C1 segment of cervical spinal cord (tissue), 14 donors: Measurements from ENCODE around the gene HCFC1.

Source experiments
- DNase-seq, 14 donors: peaks; one replicate each; lab custom pipeline; 2025; lab: John Stamatoyannopoulos, UW

Gene HCFC1

DNA sequence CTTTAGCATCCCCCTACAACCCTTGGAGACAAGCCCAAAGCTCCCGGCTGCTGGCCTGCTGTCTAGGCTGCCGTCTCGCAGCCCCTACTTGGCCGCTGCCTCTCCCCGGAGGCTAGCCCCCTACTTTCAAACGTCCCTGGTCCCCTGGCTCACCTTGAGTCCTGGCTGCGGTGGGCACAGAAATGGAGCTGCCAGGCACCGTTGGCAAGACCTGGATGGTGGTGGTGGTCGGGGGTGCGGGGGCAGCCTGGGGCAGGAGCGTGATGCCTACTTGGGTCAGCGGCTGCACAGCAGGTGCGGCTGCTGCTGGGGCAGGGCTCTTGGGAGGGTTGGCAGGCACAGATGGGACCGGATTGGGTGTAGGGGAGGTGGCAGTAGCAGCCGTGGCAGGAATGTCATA is 12.0 kb downstream of the HCFC1 start:
- no peak for DNase-seq

DNA sequence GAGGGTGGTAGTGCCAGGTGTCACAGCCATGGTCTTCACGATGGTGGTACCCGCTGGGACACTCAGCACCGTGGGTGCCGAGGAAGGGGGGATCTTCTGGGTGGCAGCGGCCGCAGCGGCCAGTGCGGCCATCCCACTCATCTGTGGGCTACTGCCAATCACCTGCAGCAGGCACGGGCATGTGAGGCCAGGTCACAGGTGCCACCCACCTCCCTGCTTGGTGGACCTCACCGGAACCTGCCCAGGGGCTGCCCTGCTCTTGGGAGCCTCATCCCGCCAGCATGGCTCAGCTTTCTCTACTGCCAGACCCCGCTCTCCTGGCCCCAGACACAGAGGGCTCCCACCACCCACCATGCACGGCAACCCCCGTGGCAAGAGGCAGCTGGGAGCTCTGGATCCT is 13.0 kb downstream of the HCFC1 start:
- DNase-seq: no peak

DNA sequence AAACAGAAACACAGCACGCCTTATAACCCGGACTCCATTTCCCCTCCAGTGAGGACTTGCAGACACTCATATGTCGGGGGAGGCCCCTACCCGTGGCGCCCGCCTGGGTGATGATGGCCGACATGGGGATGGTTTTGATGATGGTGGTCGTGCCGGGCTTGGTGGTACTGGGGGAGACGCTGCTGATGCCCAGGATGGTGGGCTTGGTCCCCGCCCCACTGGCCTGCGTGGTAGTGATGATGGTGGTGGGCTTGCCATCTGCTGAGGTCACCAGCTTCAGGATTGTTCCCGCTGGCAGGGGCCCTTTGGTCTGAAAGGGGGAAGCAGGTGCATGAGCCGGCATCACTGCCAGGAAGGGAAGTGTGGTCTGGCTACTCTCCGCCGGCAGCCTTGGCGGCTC is 14.4 kb downstream of the HCFC1 start:
- DNase-seq: no peak

DNA sequence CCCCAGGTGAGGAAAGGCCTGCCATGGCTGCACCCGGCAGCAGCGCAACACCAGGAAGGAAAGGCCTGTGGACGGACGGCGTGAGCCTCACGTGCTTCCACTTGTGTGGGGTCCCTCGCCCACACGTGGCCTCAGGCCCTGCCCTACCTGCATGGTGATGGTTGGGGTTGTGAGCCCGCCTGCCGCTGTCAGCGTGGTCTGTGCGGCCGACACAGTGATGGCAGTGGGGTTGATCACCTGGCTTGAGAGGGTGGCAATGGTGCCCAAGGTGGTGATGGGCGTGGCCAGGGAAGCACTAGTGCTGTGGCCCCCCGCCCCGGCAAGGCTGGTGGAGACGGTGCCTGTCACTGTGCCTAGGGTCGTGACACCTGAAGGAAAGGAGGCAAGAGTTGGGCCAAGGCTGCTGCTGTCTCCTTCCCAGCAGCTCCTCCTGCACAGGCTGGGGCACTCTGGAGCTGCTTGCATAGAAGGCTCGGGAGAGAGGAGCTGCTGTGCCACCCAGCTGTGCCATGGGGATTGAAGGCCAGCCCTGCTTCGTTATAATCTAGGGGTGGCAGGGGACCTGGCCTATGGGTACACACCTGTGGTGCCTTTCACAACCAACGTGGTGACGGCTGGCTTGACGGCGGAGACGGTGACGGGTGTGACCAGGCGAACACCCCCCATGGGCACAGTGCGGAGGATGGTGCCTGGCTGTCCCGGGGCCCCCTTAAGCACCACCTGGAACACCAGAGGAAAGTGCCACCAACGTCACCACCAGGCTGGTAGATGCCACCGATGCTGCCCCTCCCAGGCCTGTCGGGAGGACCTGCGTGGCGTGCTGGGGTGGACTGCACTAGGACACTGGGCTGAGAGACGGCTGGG is 15.3 kb downstream of the HCFC1 start:
- DNase-seq: no peak

DNA sequence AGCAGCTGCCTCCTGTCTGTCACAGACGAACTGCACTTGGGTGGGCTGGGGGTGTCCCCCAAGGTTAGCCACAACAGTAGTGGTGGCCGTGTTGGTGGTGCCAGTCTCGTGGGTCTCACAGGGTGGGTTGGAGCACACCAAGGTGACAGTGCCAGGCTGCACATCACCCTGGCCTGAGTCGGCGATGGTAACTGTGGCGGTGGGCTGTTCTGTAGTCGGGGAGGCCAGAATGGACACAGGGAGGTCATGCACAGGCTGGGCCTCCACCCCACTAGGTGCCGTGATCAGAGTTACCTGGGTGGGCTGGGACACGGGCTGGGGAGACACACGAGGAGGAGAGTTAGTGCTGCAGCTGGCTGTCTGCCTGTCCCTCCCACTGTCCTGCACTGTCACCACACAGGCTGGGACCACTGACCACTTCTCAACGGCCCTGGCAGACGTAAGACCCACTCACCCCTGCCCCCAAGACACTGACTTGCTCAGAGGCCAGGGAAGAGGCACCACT is 16.3 kb downstream of the HCFC1 start:
- no peak for DNase-seq

DNA sequence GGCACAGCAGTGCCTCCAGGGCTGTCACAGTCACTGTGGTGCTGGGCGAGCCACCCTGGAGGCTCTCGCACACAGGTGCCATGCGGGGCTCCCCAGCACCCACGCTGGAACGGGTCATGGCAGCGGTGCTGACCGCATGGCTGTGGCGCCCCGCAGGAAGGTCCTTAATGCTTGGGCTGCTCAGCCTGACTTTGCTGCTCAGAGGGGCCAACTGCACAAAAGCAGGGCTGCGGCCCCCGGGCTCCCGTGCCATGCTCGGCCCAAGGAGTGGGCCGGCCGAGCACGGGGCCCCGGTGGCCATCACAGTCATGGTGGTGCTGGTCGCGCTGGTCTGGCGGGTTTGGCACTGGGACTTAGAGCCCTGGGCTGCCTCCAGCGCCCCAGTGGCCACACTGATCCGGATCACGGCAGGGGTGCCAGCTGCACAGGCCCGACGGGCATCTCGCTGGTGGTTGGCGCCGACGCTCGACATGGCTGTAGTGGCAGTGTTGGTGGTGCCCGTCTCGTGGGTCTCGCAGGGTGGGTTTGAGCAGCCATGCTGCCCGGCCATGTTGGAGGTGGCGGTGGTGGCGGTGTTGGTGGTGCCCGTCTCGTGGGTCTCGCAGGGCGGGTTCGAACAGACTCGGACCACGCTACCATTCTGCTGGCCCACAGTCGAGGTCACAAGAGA is 16.9 kb downstream of the HCFC1 start:
- no peak for DNase-seq

DNA sequence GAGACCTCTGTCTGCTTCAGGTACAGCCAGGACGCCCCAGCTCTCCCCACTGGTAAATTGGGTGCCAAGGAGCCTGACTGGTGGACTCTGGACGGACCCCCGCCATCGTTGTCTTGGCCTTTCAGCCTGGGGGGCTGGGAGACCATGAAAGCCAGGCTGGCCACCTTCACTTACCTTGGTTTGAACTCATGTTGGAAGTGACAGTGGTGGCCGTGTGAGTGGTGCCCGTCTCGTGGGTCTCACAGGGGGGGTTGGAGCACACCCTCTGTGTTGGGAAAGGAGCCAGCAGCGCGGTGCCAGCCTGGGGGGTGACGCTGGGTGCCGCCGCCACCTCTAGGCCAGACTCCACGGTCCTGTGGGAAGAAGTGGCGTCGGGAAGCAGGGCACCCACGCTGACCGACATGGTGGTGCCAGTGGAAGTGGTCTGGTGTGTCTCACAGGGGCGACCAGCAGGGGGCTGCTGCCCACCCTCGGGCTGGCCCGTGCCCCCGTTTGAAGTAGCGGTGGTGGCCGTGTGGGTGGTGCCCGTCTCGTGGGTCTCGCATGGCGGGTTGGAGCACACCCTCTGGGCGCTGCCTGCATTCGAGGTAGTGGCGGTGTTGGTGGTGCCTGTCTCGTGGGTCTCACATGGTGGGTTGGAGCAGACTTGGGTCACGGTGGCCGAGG is 17.6 kb downstream of the HCFC1 start:
- DNase-seq: no peak

DNA sequence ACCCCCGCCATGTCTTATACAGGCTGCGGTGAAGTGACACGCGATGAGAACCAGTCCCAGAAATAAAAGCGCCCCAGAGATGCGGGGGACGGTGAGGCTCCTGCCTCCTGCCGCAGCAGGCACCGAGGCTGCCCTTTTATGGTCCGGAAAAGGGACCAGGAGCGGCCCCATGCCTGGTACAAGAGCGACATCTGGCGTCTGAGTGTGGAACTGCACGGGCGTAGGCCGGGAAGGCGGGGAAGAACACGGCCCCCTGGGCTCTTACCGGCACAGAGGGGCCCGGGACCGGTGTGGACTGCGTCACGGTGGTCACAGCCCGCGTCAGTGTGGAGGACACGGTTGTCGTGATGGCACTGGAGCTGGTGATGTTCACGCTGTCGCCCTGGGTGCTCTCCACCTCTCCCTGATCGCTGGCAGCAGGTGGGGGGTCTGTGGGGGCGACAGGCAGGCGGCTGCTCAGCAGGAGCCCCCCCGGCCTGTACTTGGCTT is 18.2 kb downstream of the HCFC1 start:
- peak in 10 of 14 donors; percentile 24 to 61 (median 40) for DNase-seq

DNA sequence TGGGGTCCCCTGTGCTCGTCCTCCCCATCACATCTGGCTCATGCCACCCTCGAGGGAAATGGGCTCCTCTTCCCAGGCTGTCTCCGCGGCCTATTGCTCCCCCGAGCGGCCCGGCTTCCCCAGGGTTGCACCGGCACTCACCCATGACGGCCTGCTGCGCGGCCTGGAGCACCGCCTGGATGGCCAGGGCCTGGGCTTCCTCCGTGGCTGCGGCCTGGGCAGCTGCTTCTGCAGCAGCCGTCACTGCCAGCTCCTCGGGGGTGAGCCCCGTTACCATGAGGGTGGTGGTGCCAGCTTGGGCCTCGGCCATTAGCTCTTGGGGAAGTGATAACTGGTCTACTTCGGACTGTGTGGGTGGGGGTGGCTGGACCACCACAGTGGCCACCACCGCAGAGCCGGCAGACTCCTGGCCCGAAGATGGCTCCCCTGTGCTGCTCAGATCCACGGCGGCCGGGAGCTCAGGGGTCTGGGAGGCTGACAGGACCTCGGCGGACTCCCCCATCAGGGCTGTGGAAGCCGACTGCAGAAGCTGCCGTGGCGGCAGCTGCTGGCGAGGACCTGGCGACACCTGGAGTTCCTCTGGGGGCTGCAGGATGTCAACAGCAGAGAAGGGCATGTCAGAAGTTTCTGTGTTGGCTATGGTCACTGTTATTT is 19.1 kb downstream of the HCFC1 start:
- DNase-seq: no peak

DNA sequence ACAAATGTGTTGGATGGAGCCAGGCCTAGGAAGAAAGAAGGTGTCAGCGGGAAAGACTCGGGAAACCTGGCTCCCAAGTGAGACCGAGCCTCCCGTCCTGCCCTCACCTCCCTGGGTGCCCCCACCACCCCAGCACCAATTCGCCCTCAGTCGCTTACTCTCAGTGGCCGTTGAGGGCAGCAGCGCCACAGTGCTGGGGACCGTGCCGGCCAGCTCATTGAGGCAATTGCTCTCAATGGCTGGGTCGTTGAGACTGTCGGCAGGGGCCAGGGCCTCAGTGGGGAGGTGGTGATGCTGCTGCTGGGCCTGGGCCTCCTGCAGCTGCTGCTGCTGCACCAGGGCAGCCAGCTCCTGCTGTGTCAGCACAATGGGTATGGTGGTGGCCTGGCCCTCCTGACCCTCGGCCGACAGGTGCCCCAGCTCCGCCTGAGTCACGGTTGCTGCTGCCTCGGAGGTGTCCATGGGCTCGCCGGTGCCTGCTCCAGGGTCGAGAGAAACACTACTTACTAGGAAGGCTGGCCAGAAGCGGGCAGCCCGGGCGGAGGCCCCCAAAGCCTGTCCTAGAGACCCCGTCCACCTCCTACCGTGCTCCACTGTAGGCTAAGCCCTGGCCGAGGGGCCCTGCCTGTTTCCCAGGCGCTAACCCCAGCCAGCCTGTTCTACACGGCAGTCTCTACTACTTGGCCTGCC is 19.8 kb downstream of the HCFC1 start:
- DNase-seq: no peak

DNA sequence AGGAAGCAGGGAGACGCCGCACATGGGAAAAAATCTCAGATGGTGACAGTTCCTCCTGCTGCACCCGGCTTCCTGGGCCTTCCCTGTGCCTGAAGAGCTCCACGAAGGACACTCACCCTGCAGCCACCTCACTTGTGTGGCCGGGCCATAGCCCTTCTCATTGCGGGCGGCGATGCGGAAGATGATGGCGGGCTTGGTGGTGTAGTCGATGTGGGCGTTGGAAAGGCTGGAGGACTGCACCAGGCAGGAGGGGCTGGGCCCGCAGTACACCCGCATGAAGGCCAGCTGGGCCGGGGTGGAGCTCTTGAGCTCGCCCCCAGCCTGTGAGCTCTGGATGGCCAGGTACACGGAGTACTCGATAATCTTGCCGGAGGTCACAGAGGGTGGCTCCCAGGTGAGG is 21.5 kb downstream of the HCFC1 start:
- no peak for DNase-seq

DNA sequence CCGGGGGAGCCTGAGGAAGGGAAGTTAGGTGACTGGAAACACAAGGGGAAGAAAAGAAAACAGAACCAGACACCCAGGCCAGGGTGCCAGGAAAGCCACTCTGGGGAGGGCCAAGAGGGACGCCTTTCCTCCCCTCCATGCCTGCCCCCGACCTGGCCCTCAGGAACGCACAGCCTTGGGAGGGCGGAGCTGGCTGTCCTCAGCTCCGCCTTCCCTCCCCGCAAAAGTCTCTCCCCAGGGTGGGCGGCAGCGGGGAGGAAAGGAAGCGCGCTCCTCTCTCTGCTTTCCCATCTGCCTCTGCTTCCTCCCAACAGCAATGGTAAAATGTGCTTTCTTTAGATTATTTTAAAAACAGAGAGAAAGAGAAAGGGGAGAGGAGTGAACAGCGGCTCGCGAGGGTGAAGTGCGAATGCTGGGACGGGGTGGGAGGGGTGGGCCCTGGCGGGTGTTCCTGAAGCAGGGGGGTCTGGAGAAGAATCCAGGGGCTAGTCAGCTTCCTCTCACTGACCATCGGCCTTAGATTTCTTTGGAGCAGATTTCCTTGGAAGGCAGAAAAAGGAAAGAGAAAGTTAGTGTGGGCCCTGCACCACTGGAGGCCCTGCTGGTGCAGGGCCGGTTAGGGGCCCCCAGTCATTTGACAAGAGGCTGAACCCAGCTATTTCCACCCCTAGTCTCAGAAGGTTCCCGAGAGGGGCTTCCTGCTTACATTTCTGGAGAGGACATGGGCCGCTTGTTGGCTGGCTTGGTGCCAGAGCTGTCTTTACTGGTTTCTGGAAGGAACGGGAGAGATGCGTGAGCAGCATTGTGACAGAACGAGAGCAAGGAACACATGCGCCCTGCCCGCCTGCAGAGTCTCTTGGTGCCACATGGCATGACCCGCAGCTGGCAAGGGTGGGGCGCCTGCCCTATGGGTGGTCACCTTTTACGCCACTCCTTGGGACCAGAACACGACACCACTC is 22.5 kb downstream of the HCFC1 start:
- DNase-seq: peak in 1 of 14 donors; percentile 8

DNA sequence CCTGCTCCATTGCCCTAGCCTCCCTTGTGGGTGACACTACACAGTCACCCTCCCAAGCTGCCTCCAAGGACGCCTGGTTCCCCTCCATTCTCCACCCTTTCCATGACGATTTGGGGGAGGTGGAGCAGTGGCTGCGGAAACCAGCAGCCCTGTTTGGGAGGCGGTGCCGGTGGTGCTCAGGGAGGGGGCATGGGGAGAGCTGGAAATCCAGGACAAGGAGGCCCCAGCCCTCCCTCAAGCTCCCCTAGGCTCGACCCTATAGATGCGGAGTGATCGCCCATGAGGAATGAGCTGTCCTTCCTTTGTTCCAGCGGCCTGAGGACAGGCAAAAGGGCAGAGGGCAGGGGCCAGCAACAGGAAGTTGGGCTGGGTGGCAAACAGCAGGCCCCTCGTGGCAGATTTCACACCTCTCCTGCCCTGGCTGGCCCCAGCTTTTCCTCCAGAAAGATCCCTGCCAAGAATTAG is 23.6 kb downstream of the HCFC1 start:
- no peak for DNase-seq

DNA sequence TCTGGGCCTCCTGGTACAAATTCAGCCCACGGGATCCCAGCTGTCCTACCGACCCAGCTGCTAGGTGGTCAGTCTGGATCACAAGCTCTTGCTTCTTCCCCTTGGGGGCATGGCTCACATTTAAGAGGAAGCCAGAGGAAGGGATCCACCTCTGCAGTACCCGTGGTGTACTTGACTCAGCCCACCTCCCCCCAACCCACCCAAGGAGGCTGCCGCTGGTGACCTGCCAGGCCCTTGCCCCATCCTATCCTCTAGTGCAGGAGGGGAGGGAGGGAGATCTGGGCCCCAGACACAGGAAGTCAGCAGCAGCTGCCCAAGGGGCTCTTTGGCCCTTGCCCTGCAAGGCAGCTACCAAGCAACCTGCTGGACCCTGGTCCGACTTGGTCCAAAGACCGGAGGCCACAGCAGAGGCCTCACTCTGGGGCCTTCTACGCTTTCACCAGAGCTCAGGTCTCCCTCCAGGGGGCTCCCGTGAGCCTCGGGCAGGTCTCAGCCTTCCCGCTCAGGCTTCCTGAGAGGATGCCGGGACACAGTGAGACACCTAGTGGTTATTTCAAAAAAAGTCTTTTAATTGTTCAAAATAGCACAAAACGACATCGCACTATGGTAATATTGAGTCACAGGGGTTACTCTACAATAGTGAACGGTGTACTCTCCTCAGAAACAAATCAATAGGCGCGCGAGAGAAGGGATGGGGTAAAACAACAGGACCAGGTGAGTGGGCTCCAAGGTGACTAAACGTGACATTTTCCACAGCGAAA is 24.4 kb downstream of the HCFC1 start:
- DNase-seq: peak in 6 of 14 donors; percentile 13 to 48 (median 32)

DNA sequence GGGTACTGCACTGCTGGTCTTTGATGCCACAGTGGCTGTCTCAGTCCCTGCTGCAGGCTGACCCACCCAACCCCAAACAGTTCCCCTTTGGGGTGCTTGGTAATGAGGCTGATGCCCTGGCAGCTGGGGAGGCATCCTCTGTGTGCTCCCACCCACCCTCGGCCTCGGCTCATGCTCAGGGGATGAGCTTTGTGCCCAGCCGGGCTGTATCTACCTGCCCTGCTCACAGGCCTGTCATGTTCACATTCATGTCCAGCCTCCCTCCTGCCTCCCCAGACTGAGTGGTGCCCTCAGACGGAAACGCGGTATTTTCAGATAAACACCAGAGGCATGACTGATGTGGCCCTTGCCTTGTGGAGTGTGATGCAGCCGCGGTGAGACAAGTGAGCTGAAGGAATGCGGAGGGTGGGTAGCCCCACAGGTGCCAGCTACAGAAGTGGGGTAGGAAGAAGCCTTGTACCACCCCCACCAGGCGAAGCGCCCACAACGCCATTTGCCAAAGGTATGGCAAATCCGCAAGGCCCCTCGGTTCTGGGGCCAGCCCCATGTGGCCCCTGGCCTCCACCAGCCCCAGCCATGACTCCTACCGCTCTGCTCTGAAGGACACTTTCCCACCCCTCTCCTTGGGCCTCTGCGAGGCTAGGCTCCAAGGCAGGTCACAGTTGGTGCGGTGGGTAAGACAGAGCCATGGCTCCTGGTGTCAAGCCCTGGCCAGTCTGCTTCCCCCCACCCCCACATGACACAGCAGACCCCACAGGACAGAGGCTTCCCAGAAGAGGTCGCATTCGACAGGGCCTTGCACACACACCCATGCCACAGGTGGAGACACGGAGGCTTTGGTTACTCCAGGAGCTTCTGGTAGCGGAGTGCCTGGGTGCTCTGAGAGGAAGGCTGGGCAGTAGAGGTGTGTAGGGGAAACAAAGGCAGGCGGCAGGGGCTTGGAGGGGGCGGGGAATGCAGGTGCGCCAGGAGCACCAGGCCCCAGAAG is 25.4 kb downstream of the HCFC1 start:
- DNase-seq: no peak

DNA sequence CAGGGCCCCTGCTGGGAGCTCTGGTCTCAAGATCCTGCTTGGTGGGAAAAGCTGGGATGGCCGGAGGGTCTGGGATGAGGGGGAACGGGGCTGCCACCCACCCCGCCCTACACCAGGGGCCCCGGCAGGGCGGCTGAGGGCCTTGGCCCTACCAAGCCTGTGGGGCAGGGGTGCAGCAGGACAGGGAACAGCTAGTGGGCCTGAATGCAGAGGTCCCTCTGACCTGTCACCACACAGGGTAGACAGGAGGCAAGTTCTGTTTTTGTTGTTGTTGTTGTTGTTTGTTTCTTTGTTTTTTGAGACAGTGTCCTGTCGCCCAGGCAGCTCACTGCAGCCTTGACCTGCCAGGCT is 26.8 kb downstream of the HCFC1 start:
- no peak for DNase-seq

DNA sequence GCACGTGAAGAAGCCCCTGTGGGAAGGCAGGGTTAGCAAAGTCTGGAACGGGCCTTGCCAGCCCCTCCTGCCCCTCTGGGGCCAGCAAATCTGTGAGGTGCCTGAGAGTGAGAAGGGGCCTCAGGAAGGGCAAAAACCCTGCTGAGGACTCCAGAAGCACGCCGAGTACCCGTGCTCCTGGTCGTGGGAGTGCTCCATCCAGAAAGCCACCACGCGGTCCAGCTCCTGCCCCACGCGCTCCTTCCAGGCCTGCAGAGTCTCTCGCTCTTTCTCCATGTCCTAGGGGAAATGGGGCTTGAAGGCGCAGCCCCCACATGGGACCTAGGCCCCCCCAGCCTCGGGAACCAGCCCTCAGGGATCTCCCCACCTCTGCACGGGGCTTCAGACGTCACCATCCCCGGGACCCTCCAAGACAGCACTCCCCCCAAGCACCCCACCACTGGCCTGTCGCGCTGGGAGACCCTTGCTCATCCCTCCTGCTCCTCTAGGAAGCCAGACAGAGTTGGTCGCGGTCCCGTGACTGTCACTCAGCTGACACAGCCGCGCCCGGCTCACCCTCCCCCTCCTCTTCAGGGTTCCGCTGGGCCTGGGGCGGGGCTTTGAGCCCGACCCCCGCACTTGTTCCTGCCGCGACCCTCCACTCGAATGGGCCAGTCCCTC is 27.3 kb downstream of the HCFC1 start, which contains the start of gene RENBP:
TSS of gene RENBP (minus strand) at position 504 of the 660 bp plus-strand sequence. CDS start at position 471, 33 bp downstream.
- DNase-seq: peak in 9 of 14 donors; percentile 14 to 57 (median 26)
